Stimulated activated CD8-positive, alpha-beta memory T cell treated with anti-CD3 and anti-CD28 coated beads, Interleukin-12 subunit alpha, Interleukin-12 subunit beta, amount 100 ng/mL, for 24 hours (primary cell): Measurements from ENCODE around the gene COL4A2.

Experiments
- DNase-seq: peaks from one replicate; pipeline ENCODE4 v3.0.0-alpha.2; 2020; ENCODE audit errors: extremely low read depth

The COL4A2 gene

GRCh38 chr13:110306960-110307766 lies at the start of gene COL4A2, which contains the start of gene COL4A1:
Gene COL4A2, plus strand, starts transcription at chr13:110307284. Its CDS starts 620 bp downstream, at chr13:110307904.
Gene COL4A1, minus strand, starts transcription at chr13:110307157. Its CDS starts 130 bp downstream, at chr13:110307027.
- DNase-seq = no peak

GRCh38 chr13:110257408-110257807 lies 49.7 kb upstream of the COL4A2 start:
- no peak for DNase-seq

GRCh38 chr13:110258876-110259631 lies 48.0 kb upstream of the COL4A2 start:
- no peak for DNase-seq

DNA sequence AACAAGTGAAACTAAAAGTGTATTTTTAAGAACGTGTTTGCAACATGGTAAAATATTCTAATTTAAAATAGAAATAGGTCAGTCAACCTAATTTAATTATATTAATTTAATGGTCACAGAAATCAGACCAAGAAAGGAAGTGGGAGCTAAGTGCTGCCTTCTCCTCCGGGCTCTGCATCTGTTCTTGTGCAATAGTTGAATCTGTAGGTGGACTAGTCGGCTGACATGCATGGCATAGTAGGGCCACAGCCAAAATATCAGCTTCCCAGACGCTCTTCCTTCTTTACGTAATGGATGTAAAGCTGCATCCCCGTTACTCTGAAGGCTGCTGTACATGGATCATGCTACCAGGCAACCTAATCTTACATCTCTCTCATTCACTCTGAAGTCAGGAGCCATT lies 47.4 kb upstream of the COL4A2 start:
- no peak for DNase-seq

DNA sequence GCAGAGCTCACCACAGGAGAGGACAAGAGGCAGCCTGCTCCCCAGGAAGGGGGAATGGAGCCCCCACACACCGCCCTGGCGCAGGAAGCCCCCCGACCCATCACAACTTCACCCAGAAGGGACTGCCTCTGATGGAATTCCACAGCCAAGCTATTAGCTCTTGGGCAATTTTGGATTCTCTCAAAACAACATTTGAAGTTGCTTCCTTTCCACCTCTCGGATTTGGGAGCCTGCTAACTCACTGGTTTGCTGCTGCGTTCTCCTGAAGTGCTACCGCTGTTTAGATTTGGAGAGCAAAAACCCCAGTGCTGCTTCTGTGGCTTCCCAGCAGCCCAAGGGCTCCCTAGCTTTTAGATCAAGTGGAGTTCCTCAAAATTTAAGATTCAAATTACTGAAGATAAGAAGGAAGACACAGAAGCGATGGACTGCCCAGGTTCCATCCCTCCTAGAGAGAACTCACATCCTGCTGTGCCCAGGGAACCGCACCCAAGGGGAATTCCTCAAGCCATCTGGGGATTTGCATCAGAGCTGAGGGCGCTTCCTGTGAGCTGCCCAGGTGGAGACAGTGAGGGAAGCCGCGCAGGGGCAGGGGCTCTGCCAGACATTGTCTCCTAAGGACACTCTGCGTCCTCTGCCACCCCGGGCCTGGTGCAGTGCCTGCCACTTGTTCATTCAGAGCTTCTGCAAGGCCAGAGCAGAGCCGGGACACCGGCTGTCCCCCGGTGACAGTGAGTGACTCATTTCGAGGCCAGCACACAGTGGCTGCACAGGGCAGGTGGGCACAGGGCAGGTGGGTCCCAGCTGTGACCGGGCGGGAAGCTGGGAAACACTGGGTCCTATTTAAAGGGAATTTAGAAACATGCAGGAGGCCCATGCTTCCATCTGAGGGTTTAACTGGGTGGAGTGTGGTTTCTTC lies 45.7 kb upstream of the COL4A2 start:
- DNase-seq = no peak

DNA sequence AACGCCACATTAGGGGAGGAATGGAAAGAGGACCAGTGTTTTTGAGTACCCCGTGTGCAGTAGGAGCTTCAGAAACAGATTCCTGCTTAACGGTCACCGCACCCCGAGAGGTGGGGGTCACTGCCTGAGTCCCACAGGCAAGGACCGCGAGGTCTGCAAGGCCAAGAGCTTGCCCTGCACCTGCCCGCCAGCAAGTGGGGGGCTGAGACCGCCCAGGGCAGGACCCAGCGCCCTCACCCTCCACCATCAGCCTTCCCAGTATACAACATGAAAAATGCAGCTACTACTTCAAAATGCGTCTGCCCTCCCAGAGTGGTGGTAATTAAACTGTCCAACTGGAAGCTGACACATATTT lies 45.0 kb upstream of the COL4A2 start:
- DNase-seq = no peak

- no peak for DNase-seq
Measured at GRCh38 chr13:110262508-110263291, 44.4 kb upstream of the COL4A2 start.

DNA sequence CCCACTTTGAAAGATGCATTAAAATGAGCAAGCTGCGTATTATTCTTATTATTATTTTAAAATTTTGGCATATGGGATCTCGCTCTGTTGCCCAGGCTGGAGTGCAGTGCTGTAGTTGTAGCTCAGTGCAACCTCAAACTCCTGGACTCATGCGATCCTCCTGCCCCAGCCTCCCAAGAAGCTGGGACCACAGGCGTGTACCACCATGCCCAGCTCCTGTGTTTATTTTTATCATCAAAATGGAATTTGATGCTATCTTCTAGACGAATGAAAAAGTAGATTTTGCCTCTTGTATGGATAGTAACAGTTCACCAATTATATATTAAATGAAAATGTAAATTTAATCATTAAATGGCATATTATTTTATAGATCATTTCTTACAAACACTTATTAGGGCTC lies 43.7 kb upstream of the COL4A2 start:
- DNase-seq = no peak

GRCh38 chr13:110263888-110264287 lies 43.2 kb upstream of the COL4A2 start:
- no peak for DNase-seq

DNA sequence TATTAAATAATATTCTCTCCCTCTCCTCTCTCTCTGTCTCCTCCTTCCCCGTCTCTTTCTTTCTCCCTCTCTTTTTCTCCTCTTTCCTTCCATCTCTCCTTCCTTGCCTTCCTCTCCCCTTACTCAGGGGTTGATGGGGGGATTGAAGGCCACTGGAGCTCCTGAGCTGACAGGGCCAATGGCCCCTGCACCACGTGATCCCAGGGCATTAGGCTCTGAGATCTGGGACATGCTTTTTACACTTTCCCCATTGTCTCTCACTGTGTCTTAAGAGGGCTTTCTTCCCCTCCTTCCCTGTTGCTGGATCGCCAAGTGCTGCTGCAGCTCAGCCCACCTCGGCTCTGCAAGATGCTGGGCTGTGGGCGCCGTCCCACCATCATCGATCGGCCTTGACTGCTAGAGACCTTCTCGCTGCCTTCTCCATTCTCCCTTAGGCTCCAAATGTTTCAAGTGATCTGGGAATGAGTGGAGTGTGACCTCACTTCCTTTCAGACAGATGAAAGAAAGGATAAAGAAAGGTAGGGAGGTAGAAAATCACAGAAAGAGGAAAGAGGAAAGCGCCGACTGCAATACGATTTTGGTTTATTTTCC lies 42.3 kb upstream of the COL4A2 start:
- no peak for DNase-seq

DNA sequence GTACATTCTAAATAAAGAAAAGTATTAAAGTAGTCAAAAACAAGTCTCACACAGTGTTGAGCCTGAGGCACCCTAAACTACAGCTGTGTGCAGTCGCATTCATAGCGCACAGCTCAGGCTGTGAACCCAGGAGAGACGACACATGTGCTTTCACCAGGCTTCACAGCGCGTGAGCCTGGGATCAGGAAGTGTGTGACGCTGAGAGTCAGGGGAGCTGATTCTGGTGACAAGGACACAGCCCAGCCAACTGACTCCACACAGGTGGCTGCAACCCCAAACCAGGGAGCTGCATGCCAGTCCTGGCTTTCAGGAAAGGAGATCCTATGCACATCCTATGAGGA lies 41.8 kb upstream of the COL4A2 start:
- DNase-seq = no peak

DNA sequence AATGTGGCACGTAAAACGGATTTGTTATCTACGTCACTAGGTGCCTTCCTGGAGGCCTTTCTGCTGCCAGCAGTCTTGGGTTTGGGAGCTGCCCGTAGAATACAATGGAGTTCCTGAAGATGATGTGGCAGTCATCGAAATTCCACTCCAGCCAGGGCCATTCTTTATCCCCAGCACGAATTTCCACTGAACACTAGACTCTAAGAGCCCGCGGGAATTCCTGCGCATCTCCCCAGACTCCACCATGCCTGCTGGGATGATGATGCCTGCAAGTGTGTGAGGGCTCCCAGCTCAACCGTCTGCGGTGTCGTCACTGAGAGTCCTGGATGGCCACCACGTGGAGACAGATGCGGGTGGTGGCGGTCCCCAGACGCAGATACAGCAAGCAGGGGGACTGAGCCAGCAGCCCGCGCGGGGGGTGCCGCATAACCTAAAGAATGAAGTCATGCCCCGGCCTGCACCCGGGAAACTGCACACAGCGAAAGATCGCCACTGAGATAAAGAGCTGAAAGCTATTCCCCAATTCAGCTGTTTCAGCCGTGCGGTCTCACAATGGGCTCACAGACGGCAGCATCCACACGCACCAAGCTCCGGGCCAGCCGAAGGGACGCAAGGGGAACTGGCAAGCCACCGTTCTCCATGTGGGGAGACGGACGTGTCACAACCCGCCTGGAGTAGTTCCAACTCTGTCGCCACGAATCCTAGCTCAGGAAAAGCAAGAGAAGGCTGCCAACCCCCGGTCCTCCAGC lies 41.2 kb upstream of the COL4A2 start:
- no peak for DNase-seq

- DNase-seq = no peak
Measured at GRCh38 chr13:110266431-110266809, 40.7 kb upstream of the COL4A2 start.

DNA sequence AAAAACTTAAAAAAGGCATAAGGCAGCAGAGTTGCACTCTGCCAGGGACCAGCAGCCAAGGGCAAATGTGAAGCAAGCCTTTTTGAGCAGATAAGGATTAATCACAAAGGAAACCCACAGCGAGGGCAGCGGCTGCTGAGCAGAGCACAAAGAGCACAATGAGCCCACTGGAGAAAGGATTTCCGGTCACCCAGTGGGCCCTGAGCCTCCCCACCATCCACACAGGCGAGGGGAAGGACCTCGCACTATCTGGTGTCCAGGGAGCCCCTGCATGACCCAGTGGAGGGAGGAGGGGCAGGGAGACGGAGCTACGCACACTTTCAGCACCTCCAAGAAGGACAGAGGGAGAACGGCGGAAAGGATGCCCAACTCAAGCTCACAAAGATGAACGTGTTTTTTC lies 40.1 kb upstream of the COL4A2 start:
- DNase-seq = no peak

GRCh38 chr13:110268061-110268460 lies 39.0 kb upstream of the COL4A2 start:
- DNase-seq = no peak

DNA sequence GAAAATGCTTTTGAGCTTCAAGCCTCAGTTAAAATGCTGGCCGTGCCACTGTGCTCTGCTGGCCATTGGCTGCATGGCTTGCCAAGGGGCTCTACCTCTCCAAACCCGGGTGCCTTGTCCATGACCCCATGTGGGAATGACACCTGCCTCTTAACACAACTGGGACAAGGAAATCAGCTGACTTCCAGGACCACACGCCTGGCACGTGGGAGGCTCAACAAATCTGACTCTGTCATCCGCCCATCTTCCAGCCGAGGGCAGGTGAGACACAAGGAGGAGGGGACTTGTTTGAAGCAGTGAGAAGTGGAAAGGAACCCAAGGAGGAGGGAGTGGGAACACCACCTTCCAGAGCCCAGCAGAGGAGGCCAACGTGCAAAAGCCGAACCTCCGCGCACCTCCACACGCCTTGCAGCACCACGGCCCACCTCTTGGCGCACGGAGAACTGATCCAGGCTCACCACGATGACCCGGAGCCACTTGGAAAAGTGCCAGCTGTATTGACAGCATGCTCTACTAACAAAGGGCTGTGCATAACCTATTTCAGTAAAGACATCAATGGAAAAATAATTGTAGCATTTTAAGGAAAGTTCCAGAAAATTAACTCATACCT lies 38.4 kb upstream of the COL4A2 start:
- no peak for DNase-seq

- DNase-seq = no peak
Measured at GRCh38 chr13:110269509-110270185, 37.4 kb upstream of the COL4A2 start.

GRCh38 chr13:110270507-110270906 lies 36.6 kb upstream of the COL4A2 start:
- DNase-seq = no peak

DNA sequence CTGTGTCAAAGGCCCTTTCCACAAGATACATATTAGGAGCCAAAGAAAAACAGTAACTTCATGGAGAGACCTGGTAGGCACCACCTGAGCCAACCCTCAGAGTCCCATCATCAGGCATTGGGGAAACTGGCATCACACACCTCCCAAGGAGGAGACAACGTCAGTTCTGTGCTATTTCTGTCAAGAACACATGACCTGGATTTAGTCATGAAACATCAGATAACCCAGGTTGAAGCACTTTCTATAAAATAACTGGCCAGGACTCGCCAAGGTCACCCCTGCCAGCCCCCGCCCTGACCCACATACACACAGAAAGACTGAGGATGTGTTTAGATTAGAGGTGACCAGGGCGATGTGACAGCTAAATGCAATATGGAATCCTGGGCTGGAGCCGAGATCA lies 35.8 kb upstream of the COL4A2 start:
- no peak for DNase-seq
